Amygdala (tissue), 56 donors: Measurements from ENCODE around the gene SLC6A18.
A peak's percentile ranks its signal among the peaks of the same experiment; 100 is the strongest.
"Not testable (repeated sequence)": the region's sequence is repeated elsewhere in the genome, so short reads cannot be mapped to it uniquely, and the experiment has no call there.

Experiments
- DNase-seq, 56 donors: peaks; one replicate each; lab custom pipeline; 2025; lab: John Stamatoyannopoulos, UW

The SLC6A18 gene

GRCh38 chr5:1228120-1228519 lies 2.9 kb downstream of the SLC6A18 start:
- DNase-seq: no peak

GRCh38 chr5:1229023-1229422 lies 3.8 kb downstream of the SLC6A18 start:
- DNase-seq: not testable (repeated sequence)

GRCh38 chr5:1229822-1230221 lies 4.6 kb downstream of the SLC6A18 start:
- DNase-seq: no peak

- DNase-seq: no peak
Observed at GRCh38 chr5:1230551-1230950, 5.4 kb downstream of the SLC6A18 start.

- no peak for DNase-seq
Observed at GRCh38 chr5:1231354-1231905, 6.2 kb downstream of the SLC6A18 start.

- DNase-seq: no peak
Observed at GRCh38 chr5:1232780-1233179, 7.6 kb downstream of the SLC6A18 start.

GRCh38 chr5:1235379-1235778 lies 10.2 kb downstream of the SLC6A18 start:
- no peak for DNase-seq

GRCh38 chr5:1235838-1236237 lies 10.7 kb downstream of the SLC6A18 start:
- no peak for DNase-seq

GRCh38 chr5:1239505-1240251 lies 14.5 kb downstream of the SLC6A18 start:
- DNase-seq: no peak

- no peak for DNase-seq
Observed at GRCh38 chr5:1240496-1241260, 15.5 kb downstream of the SLC6A18 start.

GRCh38 chr5:1241509-1242080 lies 16.4 kb downstream of the SLC6A18 start:
- DNase-seq: no peak

- no peak for DNase-seq
Observed at GRCh38 chr5:1242733-1243486, 17.7 kb downstream of the SLC6A18 start.

- DNase-seq: no peak
Observed at GRCh38 chr5:1243487-1244130, 18.4 kb downstream of the SLC6A18 start.

- DNase-seq: no peak
Observed at GRCh38 chr5:1244255-1244654, 19.1 kb downstream of the SLC6A18 start.

- peak in 3 of 56 donors; percentile 8 to 19 (median 12) for DNase-seq
Observed at GRCh38 chr5:1244976-1245375, 19.8 kb downstream of the SLC6A18 start.

- peak in 11 of 56 donors; percentile 5 to 38 (median 28) for DNase-seq
Observed at GRCh38 chr5:1245905-1246576, 20.9 kb downstream of the SLC6A18 start.

- peak in 4 of 56 donors; percentile 6 to 19 (median 12) for DNase-seq
Observed at GRCh38 chr5:1246711-1247431, 21.7 kb downstream of the SLC6A18 start.

GRCh38 chr5:1247811-1248210 lies 22.6 kb downstream of the SLC6A18 start:
- peak in 8 of 56 donors; percentile 8 to 19 (median 14) for DNase-seq
